OCI-LY7 (cell line): ENCODE results near the gene PPA2.

Source experiments
- EZH2phosphoT487 ChIP-seq: fragments of 200-600 bp; sonication (generic); IDR thresholded peaks from 2 replicates; pipeline ENCODE4 v1.6.1; 2018; ENCODE audit warnings: low read depth, borderline replicate concordance, mild to moderate bottlenecking, mixed run types, antibody characterized with exemption, low read length, moderate library complexity, mixed read lengths
- TF ChIP-seq, protein P1 (sequence below): fragments of 200-600 bp; sonication (generic); conservative IDR thresholded peaks from 2 replicates; pipeline ENCODE4 v1.5.1; 2014; ENCODE audit warnings: mild to moderate bottlenecking, antibody characterized with exemption, low read length, moderate library complexity, mixed read lengths

DNA sequence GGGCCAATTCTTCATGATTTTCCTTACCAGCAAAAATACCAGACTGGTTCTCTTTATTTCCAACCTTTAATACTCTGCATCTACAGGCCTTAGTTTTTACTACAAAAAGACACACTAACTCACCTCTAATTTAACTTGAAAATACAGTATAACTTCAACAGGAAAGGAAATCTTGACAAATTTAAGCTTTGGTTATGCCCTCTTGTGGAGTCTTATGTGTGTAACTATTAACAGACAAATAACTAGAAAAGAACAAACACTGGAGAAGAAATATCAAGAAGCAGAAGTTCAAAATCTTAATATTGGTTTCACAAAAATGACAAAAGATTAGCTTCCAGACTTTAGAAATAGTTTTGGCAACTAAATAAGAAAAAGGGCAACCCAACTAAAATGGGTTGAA is 33.0 kb downstream of the PPA2 start:
- TF ChIP-seq, protein P1, sequence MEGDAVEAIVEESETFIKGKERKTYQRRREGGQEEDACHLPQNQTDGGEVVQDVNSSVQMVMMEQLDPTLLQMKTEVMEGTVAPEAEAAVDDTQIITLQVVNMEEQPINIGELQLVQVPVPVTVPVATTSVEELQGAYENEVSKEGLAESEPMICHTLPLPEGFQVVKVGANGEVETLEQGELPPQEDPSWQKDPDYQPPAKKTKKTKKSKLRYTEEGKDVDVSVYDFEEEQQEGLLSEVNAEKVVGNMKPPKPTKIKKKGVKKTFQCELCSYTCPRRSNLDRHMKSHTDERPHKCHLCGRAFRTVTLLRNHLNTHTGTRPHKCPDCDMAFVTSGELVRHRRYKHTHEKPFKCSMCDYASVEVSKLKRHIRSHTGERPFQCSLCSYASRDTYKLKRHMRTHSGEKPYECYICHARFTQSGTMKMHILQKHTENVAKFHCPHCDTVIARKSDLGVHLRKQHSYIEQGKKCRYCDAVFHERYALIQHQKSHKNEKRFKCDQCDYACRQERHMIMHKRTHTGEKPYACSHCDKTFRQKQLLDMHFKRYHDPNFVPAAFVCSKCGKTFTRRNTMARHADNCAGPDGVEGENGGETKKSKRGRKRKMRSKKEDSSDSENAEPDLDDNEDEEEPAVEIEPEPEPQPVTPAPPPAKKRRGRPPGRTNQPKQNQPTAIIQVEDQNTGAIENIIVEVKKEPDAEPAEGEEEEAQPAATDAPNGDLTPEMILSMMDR: no peak
- TF ChIP-seq EZH2phosphoT487: no peak
